Mesodermal cell (in vitro differentiated cells): ENCODE results near the gene GRM8.

Source experiments
- H3K27ac ChIP-seq: 2 replicates; pipeline ENCODE4 v1.7.0; 2013; ENCODE audit warnings: mild to moderate bottlenecking, low read depth, low read length, moderate library complexity; ENCODE audit not compliant: severe bottlenecking
- H3K36me3 ChIP-seq: 2 replicates; pipeline ENCODE4 v1.7.1; 2013; ENCODE audit warnings: mild to moderate bottlenecking, low read length, moderate library complexity; ENCODE audit not compliant: control insufficient read depth, insufficient read depth
- H3K4me1 ChIP-seq: one replicate; pipeline ENCODE4 v1.7.1; 2013; ENCODE audit warnings: mild to moderate bottlenecking, low read length; ENCODE audit not compliant: insufficient read depth, control insufficient read depth, poor library complexity, severe bottlenecking
- H3K4me3 ChIP-seq: 2 replicates; pipeline ENCODE4 v1.7.0; 2013; ENCODE audit warnings: low read length, control low read depth, mild to moderate bottlenecking; ENCODE audit not compliant: insufficient read depth, poor library complexity, severe bottlenecking; ENCODE audit errors: extremely low read depth
- H3K9me3 ChIP-seq: 2 replicates; pipeline ENCODE4 v1.7.1; 2013; ENCODE audit warnings: mild to moderate bottlenecking, low read length, moderate library complexity; ENCODE audit not compliant: control insufficient read depth
- WGBS, 2 experiments: methylation state at CpG; one replicate each; pipeline ENCODE4 v1.1.5; 2013; ENCODE audit warnings: missing lambda C conversion rate in 2 of 2; ENCODE audit not compliant: insufficient coverage in 2 of 2; 5-methylcytosine and 5-hydroxymethylcytosine counted together

GRM8 gene

DNA sequence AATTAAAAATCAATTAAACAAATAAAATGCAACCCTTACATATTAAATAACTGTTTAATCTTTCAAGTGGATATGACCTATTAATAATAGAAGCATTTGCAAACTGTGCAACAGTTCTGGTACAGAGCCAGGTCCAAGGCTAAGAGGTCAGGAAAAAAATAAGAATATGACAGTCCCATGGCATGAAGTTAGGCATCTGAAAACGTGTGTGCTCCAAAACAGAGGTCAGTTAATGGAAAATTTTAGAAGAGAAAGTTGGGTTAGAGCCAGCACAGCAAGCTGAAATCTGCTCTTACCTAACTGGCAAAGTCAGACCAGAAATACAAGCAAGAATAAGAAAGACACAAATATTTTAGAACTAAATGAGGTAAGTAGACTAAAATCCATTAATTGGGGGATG lies 757.7 kb downstream of the GRM8 start:
- Histone ChIP-seq H3K27ac (no peak overlapping the region), H3K9me3 (no peaks in the 10 kb centered on the region), H3K4me1 (no peaks in the 10 kb centered on the region), H3K4me3 (no peak overlapping the region), H3K36me3 (no peaks in the 10 kb centered on the region)
- WGBS, 2 experiments: 67 to 75% methylated on average over 1 of the region's 1 CpG

GRCh38 chr7:126493801-126494200 lies 758.9 kb downstream of the GRM8 start:
- Histone ChIP-seq H3K27ac (no peak overlapping the region), H3K4me1 (no peaks in the 10 kb centered on the region), H3K9me3 (no peaks in the 10 kb centered on the region), H3K36me3 (no peaks in the 10 kb centered on the region), H3K4me3 (no peak overlapping the region)
- WGBS, 2 experiments: 100% methylated on average over 1 of the region's 2 CpGs

- no peaks in the 10 kb centered on the region for H3K36me3 ChIP-seq
- H3K27ac ChIP-seq: no peak overlapping the region
- no peaks in the 10 kb centered on the region for H3K4me1 ChIP-seq
- 90 to 100% methylated on average over 2 of the region's 2 CpGs for WGBS, 2 experiments
- no peaks in the 10 kb centered on the region for H3K9me3 ChIP-seq
- no peak overlapping the region for H3K4me3 ChIP-seq
These were observed 762.9 kb downstream of the GRM8 start for GRCh38 chr7:126489874-126490273.

GRCh38 chr7:126487728-126488442 lies 764.9 kb downstream of the GRM8 start:
- no peaks in the 10 kb centered on the region for H3K36me3 ChIP-seq
- no peaks in the 10 kb centered on the region for H3K4me1 ChIP-seq
- 70 to 86% methylated on average over 1 to 2 of the region's 4 CpGs for WGBS, 2 experiments
- no peak overlapping the region for H3K4me3 ChIP-seq
- no peaks in the 10 kb centered on the region for H3K9me3 ChIP-seq
- no peak overlapping the region for H3K27ac ChIP-seq

- no peaks in the 10 kb centered on the region for H3K4me1 ChIP-seq
- no peak overlapping the region for H3K27ac ChIP-seq
- no peaks in the 10 kb centered on the region for H3K36me3 ChIP-seq
- no peak overlapping the region for H3K4me3 ChIP-seq
- H3K9me3 ChIP-seq: no peaks in the 10 kb centered on the region
These were observed 765.9 kb downstream of the GRM8 start for GRCh38 chr7:126486806-126487205.

DNA sequence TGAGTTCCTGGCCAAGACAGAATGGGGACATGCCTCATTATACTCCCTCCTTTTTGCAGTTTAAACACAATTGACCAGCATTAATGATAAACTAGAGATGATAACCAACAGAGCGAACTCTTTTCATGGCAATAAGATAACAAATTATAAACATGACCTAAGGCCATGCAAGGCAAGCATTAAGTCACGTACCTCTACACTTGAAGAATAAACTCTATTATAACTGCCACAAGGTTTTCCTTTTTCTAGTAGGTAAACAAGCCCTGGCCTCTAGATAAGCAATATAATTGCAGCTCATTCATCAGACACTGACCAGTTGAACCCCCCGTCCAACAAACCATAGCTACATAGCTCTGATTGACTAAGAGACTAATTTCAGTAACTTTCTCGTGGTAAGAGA lies 767.0 kb downstream of the GRM8 start:
- Histone ChIP-seq H3K27ac (no peak overlapping the region), H3K4me3 (no peak overlapping the region), H3K36me3 (no peaks in the 10 kb centered on the region), H3K4me1 (no peaks in the 10 kb centered on the region), H3K9me3 (no peaks in the 10 kb centered on the region)
- WGBS, 2 experiments: 78 to 94% methylated on average over 2 to 4 of the region's 4 CpGs

- Histone ChIP-seq H3K36me3 (no peaks in the 10 kb centered on the region), H3K27ac (no peak overlapping the region), H3K9me3 (no peaks in the 10 kb centered on the region), H3K4me1 (no peaks in the 10 kb centered on the region), H3K4me3 (no peak overlapping the region)
- no CpG with 5 or more reads among the region's 3 CpGs for WGBS, 2 experiments
These were observed 768.8 kb downstream of the GRM8 start for GRCh38 chr7:126483972-126484371.

- no peaks in the 10 kb centered on the region for H3K36me3 ChIP-seq
- no peak overlapping the region for H3K27ac ChIP-seq
- H3K4me1 ChIP-seq: no peaks in the 10 kb centered on the region
- H3K4me3 ChIP-seq: no peak overlapping the region
- peaks cover 4% of the 10 kb centered on the region for H3K9me3 ChIP-seq
These were observed 779.9 kb downstream of the GRM8 start for GRCh38 chr7:126472825-126473224.

GRCh38 chr7:126462405-126462804 lies 790.3 kb downstream of the GRM8 start:
- no CpG with 5 or more reads among the region's 2 CpGs for WGBS, 2 experiments
- Histone ChIP-seq H3K4me1 (no peaks in the 10 kb centered on the region), H3K27ac (no peak overlapping the region), H3K9me3 (no peaks in the 10 kb centered on the region), H3K4me3 (no peak overlapping the region), H3K36me3 (no peaks in the 10 kb centered on the region)

- H3K9me3 ChIP-seq: no peaks in the 10 kb centered on the region
- H3K36me3 ChIP-seq: no peaks in the 10 kb centered on the region
- WGBS, 2 experiments: 86 to 100% methylated on average over 1 of the region's 2 CpGs
These were observed 792.1 kb downstream of the GRM8 start for GRCh38 chr7:126460664-126461063.

GRCh38 chr7:126453104-126453503 lies 799.6 kb downstream of the GRM8 start:
- no peak overlapping the region for H3K4me3 ChIP-seq
- H3K27ac ChIP-seq: no peak overlapping the region
- no peaks in the 10 kb centered on the region for H3K36me3 ChIP-seq
- H3K4me1 ChIP-seq: no peaks in the 10 kb centered on the region
- 80 to 83% methylated on average over 1 of the region's 3 CpGs for WGBS, 2 experiments
- no peaks in the 10 kb centered on the region for H3K9me3 ChIP-seq

More at GRCh38 chr7:126460664-126461063, 792.1 kb downstream of the GRM8 start:
- Histone ChIP-seq H3K4me1 (no peaks in the 10 kb centered on the region), H3K27ac (no peak overlapping the region), H3K4me3 (no peak overlapping the region)
